Neural cell (in vitro differentiated cells): ENCODE results near the gene ALDH4A1. TPM values are rescaled to one million over a fixed set of nuclear protein-coding genes. Genes with fewer than 3 reads are reported as not detected.

Experiments used
- H2AFZ ChIP-seq: fragments of 200-600, 300-800 bp; sonication (generic), shearing (Covaris generic); 2 replicates; pipeline ENCODE4 v1.6.0; 2014; ENCODE audit warnings: low read depth, mild to moderate bottlenecking, antibody characterized with exemption, low read length, moderate library complexity
- H3F3A ChIP-seq: fragments of 200-600 bp; shearing (Covaris generic); 2 replicates; pipeline ENCODE4 v1.6.1; 2016; ENCODE audit warnings: mild to moderate bottlenecking, moderate library complexity, mixed read lengths, antibody characterized with exemption, low read length; ENCODE audit not compliant: insufficient read depth, poor library complexity, severe bottlenecking
- H3K27ac ChIP-seq: fragments of 200-600, 300-800 bp; sonication (generic), shearing (Covaris generic); 2 replicates; pipeline ENCODE4 v1.5.1; 2014; ENCODE audit warnings: mild to moderate bottlenecking, low read length, moderate library complexity
- H3K27me3 ChIP-seq: fragments of 300-800, 200-600 bp; sonication (generic), shearing (Covaris generic); 2 replicates; pipeline ENCODE4 v1.6.0; 2014; ENCODE audit warnings: mild to moderate bottlenecking, low read depth, low read length, moderate library complexity; ENCODE audit not compliant: insufficient read depth
- H3K36me3 ChIP-seq: fragments of 300-800, 200-600 bp; sonication (generic), shearing (Covaris generic); 2 replicates; pipeline ENCODE4 v1.5.1; 2014; ENCODE audit warnings: mild to moderate bottlenecking, antibody characterized with exemption, low read length, moderate library complexity; ENCODE audit not compliant: insufficient read depth
- H3K4me2 ChIP-seq: fragments of 300-800, 200-600 bp; sonication (generic), shearing (Covaris generic); 2 replicates; pipeline ENCODE4 v1.6.0; 2014; ENCODE audit warnings: mild to moderate bottlenecking, low read length
- H3K4me3 ChIP-seq: fragments of 300-800, 200-600 bp; sonication (generic), shearing (Covaris generic); 2 replicates; pipeline ENCODE4 v1.5.1; 2014; ENCODE audit warnings: mild to moderate bottlenecking, low read length, moderate library complexity
- H3K79me2 ChIP-seq: fragments of 200-600 bp; shearing (Covaris generic); replicated peaks from 2 replicates; pipeline ENCODE4 v1.6.0; 2014; ENCODE audit warnings: mild to moderate bottlenecking, low read length, moderate library complexity; ENCODE audit not compliant: insufficient read depth
- H3K9ac ChIP-seq: fragments of 300-800, 200-600 bp; sonication (generic), shearing (Covaris generic); 2 replicates; pipeline ENCODE4 v1.6.1; 2016; ENCODE audit warnings: mild to moderate bottlenecking, low read length, mixed read lengths
- H3K9me2 ChIP-seq: fragments of 200-600 bp; shearing (Covaris generic); 2 replicates; pipeline ENCODE4 v1.6.1; 2016; ENCODE audit warnings: mild to moderate bottlenecking, low read length, mixed read lengths; ENCODE audit not compliant: insufficient read depth
- H3K9me3 ChIP-seq: fragments of 200-600, 300-800 bp; sonication (generic), shearing (Covaris generic); 2 replicates; pipeline ENCODE4 v1.6.1; 2016; ENCODE audit warnings: mild to moderate bottlenecking, mixed run types, low read length, moderate library complexity, mixed read lengths
- H4K20me1 ChIP-seq: fragments of 200-600 bp; shearing (Covaris generic); 2 replicates; pipeline ENCODE4 v1.6.1; 2016; ENCODE audit warnings: mild to moderate bottlenecking, mixed run types; ENCODE audit not compliant: insufficient read depth
- CTCF ChIP-seq: fragments of 450-650 bp; IDR thresholded peaks from 2 replicates; pipeline ENCODE4 v1.5.1; 2014; ENCODE audit warnings: antibody characterized with exemption, mild to moderate bottlenecking, moderate library complexity; ENCODE audit not compliant: poor library complexity, severe bottlenecking
- EP300 ChIP-seq: fragments of 450-650 bp; conservative IDR thresholded peaks from 2 replicates; pipeline ENCODE4 v1.6.1; 2014; ENCODE audit warnings: antibody characterized with exemption, mild to moderate bottlenecking, moderate library complexity; ENCODE audit not compliant: poor library complexity, severe bottlenecking
- EZH2 ChIP-seq: fragments of 200-600, 300-800 bp; shearing (Covaris generic), sonication (generic); IDR thresholded peaks from 2 replicates; pipeline ENCODE4 v1.6.1; 2014; ENCODE audit warnings: antibody characterized with exemption, low read length, borderline replicate concordance, mild to moderate bottlenecking; ENCODE audit not compliant: insufficient read depth, poor library complexity, severe bottlenecking
- MXI1 ChIP-seq: fragments of 450-650 bp; conservative IDR thresholded peaks from 2 replicates; pipeline ENCODE4 v1.6.1; 2014; ENCODE audit warnings: antibody characterized with exemption, mild to moderate bottlenecking; ENCODE audit not compliant: poor library complexity, severe bottlenecking
- RAD21 ChIP-seq: fragments of 450-650 bp; conservative IDR thresholded peaks from 2 replicates; pipeline ENCODE4 v1.6.1; 2014; ENCODE audit warnings: antibody characterized with exemption, mild to moderate bottlenecking, moderate library complexity
- REST ChIP-seq: IDR thresholded peaks from 2 replicates; pipeline ENCODE4 v1.6.1; 2012; ENCODE audit warnings: borderline replicate concordance
- SMC3 ChIP-seq: fragments of 450-650 bp; conservative IDR thresholded peaks from 2 replicates; pipeline ENCODE4 v1.6.1; 2014; ENCODE audit warnings: antibody characterized with exemption, mild to moderate bottlenecking, moderate library complexity; ENCODE audit not compliant: poor library complexity
- TAF1 ChIP-seq: IDR thresholded peaks from 2 replicates; pipeline ENCODE4 v1.6.1; 2012; ENCODE audit warnings: low read depth
- polyA plus RNA-seq: library from polyadenylated mRNA; depleted of rRNA; stranded (reverse); fragments of >200 nt; gene quantifications from 2 replicates; pipeline ENCODE4 v1.2.3, GENCODE V29; 2014

Gene ALDH4A1
- polyA plus RNA-seq, 1 donor from 2014 or later: 11.0 TPM

DNA sequence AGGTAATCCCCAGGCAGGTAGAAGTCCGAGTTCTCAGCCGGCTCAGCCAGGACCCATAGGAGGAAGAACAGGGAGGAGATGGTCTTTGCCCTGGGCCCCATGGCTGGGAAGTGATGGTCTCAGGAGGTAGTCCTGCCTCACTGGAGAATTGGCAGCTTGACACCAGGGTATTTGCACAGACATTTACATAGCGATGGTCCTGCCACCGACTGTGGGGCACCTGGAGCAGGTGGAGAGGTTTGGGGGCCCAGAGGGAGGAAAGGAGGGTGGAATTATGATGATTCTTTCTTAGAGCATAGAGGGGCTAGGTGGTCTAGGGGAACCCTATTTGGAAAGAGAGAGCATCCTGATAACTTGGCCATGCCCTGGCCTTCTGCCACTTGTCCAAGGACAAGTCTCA is 42.8 kb downstream of the ALDH4A1 start, which contains the start of gene TAS1R2:
Gene TAS1R2 (minus strand): TSS at position 101 of the 400 bp plus-strand sequence. CDS start 0 bp downstream, at position 101.
- H3K9me3 ChIP-seq: no peaks in the 10 kb centered on the region
- no peaks in the 10 kb centered on the region for H3F3A ChIP-seq
- no peak within 1 kb of the TSS for H3K4me2 ChIP-seq
- H3K36me3 ChIP-seq: no peaks in the 10 kb centered on the region
- H3K9me2 ChIP-seq: no peaks in the 10 kb centered on the region
- no peak within 1 kb of the TSS for H2AFZ ChIP-seq
- H3K27ac ChIP-seq: no peak within 1 kb of the TSS
- TF ChIP-seq RAD21 (no peak), CTCF (no peak), REST (no peak), SMC3 (no peak), MXI1 (no peak), EZH2 (no peak), EP300 (no peak)
- no peaks in the 10 kb centered on the region for H4K20me1 ChIP-seq
- H3K4me3 ChIP-seq: no peak within 1 kb of the TSS
- no peaks in the 10 kb centered on the region for H3K79me2 ChIP-seq
- H3K27me3 ChIP-seq: no peaks in the 10 kb centered on the region
- no peak within 1 kb of the TSS for H3K9ac ChIP-seq

DNA sequence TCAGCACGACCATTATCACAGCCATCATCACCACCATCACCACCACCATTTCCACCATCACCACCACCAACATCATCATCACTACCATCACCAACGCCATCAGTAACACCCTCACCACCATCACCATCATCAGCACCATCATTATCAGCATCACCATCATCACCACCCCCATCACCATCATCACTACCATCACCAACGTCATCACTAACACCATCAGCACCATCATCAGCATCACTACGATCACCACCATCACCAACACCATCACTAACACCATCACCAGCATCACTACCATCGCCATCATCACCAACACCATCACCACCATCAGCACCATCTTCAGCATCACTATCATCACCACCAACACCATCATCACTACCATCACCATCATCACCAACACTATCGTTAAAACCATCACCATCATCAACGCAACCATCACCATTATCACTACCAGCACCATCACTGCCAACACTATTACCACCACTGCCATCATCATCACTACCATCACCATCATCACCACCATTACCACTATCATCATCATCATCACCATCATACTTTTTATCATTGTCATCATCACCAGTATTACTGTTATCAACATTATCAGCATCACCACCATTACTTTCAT is 44.2 kb downstream of the ALDH4A1 start:
- Histone ChIP-seq H3K9ac (no peak overlapping the region), H3K27ac (no peak overlapping the region), H3K4me3 (no peak overlapping the region), H3K79me2 (no peaks in the 10 kb centered on the region), H2AFZ (no peak overlapping the region), H3K4me2 (no peak overlapping the region), H4K20me1 (no peaks in the 10 kb centered on the region), H3F3A (no peaks in the 10 kb centered on the region), H3K36me3 (no peaks in the 10 kb centered on the region), H3K9me3 (no peaks in the 10 kb centered on the region), H3K27me3 (no peaks in the 10 kb centered on the region), H3K9me2 (no peaks in the 10 kb centered on the region)
- TF ChIP-seq REST: no peak
- no peak for TF ChIP-seq RAD21
- no peak for TF ChIP-seq TAF1
- no peak for TF ChIP-seq MXI1
